GM18520 (cell line): Measurements from ENCODE around the gene ERCC5.

ENCODE experiments used
- ATAC-seq: cut with Tn5 transposase; IDR thresholded peaks from one replicate; pipeline ENCODE4 v1.9.1; 2021; ENCODE audit not compliant: unreplicated experiment

The ERCC5 gene

GRCh38 chr13:102914339-102914930, 68.6 kb downstream of the ERCC5 start:
- no peak for ATAC-seq

GRCh38 chr13:102915393-102915930, 69.6 kb downstream of the ERCC5 start:
- ATAC-seq = no peak

DNA sequence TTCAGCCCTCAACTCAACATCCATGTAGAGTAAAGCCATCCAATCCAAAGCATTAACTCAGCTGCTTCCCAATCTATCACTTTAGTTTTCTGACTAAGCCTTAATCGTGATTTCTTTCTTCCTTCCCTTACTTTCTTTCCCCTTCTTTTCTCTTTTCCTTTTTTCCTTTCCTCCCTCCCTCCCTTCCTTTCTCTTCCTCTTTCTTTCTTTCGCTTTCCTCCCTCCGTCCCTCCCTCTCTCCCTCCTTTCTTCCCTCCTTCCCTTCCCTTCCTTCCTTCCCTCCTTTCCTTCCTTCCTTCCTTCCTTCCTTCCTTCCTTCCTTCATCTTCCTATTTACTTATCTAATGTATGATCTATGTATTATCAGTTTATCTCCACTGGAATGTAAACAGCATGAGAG, 71.2 kb downstream of the ERCC5 start:
- no peak for ATAC-seq

DNA sequence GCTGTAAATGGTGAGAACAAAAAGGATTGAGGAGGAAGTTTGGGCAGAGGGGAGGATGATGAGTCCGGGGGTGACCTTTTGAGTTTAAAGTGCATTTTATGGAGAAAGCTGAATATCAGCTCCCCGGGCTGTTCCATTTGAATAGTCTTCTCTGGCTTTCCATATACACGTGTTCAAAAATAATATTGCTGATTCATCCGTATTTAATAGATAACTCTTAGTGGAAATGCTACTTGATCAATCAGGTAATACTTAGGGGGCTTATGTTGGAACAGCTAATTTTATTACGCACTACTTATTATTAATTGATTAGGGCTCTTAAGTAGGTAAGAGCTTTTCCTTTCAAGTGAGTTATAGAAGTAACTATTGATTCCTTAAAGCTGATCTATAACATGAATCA, 76.4 kb downstream of the ERCC5 start:
- ATAC-seq = no peak
